Ureter (tissue), 1 donor: ENCODE measurements around the gene EIF3L. TPM values are rescaled to one million over a fixed set of nuclear protein-coding genes. Genes with fewer than 3 reads are reported as not detected.

ENCODE experiments used
- DNase-seq: peaks from one replicate; pipeline ENCODE4 v3.0.0-alpha.2; 2020; ENCODE audit warnings: low spot score
- total RNA-seq: library from RNA; stranded (reverse); gene quantifications from one replicate; pipeline ENCODE4 v1.2.4, GENCODE V29; 2023
- donor health status: DM: yes; HTN: yes; CAD: no.

EIF3L gene
- total RNA-seq, 1 donor from 2014 or later = 544 TPM

GRCh38 chr22:37926771-37927636, 77.8 kb downstream of the EIF3L start:
- no peak for DNase-seq

GRCh38 chr22:37927637-37927936, 78.4 kb downstream of the EIF3L start:
- DNase-seq = no peak

GRCh38 chr22:37929390-37929789, 80.2 kb downstream of the EIF3L start:
- no peak for DNase-seq

- DNase-seq = no peak
Observed at GRCh38 chr22:37930270-37930951, 81.2 kb downstream of the EIF3L start.

GRCh38 chr22:37930952-37931440, 81.8 kb downstream of the EIF3L start:
- DNase-seq = no peak

- no peak for DNase-seq
Observed at GRCh38 chr22:37931893-37932389, 82.7 kb downstream of the EIF3L start.

GRCh38 chr22:37932401-37932800, 83.2 kb downstream of the EIF3L start:
- DNase-seq = no peak

- no peak for DNase-seq
Observed at GRCh38 chr22:37932821-37933578, 83.8 kb downstream of the EIF3L start.

GRCh38 chr22:37933711-37934376, 84.6 kb downstream of the EIF3L start:
- DNase-seq = peak; percentile 89

Other genes with a start within 250 kb of the EIF3L start
- 68.9 TPM for gene GGA1, start 240.6 kb upstream of the EIF3L start, total RNA-seq
- 56.2 TPM for gene SH3BP1, start 209.8 kb upstream of the EIF3L start, total RNA-seq
- gene PDXP, start 190.7 kb upstream of the EIF3L start, total RNA-seq = 5.2 TPM
- 396 TPM for gene LGALS1, start 173.8 kb upstream of the EIF3L start, total RNA-seq
- 36.8 TPM for gene NOL12, start 163.1 kb upstream of the EIF3L start, total RNA-seq
- gene TRIOBP, start 152.4 kb upstream of the EIF3L start, total RNA-seq = 108 TPM
- gene GCAT, start 41.5 kb upstream of the EIF3L start, total RNA-seq = 13.4 TPM
- not detected for gene GALR3, start 26.0 kb upstream of the EIF3L start, total RNA-seq
- gene ANKRD54, start 5.1 kb upstream of the EIF3L start, total RNA-seq = 26.9 TPM
- 80.2 TPM for gene MICALL1, start 56.9 kb downstream of the EIF3L start, total RNA-seq
- not detected for gene C22orf23, start 104.2 kb downstream of the EIF3L start, total RNA-seq
- 49.5 TPM for gene POLR2F, start 104.3 kb downstream of the EIF3L start, total RNA-seq
- gene SOX10, start 135.1 kb downstream of the EIF3L start, total RNA-seq = 1.0 TPM
- gene PICK1, start 208.0 kb downstream of the EIF3L start, total RNA-seq = 63.2 TPM
- 0.26 TPM for gene SLC16A8, start 234.8 kb downstream of the EIF3L start, total RNA-seq